GM18858 (cell line): ENCODE measurements around the gene CTNND2.
A peak's percentile ranks its signal among the peaks of the same experiment; 100 is the strongest.
"Not testable (repeated sequence)": the region's sequence is repeated elsewhere in the genome, so short reads cannot be mapped to it uniquely, and the experiment has no call there.

ENCODE experiments used
- ATAC-seq: cut with Tn5 transposase; IDR thresholded peaks from one replicate; pipeline ENCODE4 v1.9.1; 2021; ENCODE audit not compliant: unreplicated experiment

Gene CTNND2

GRCh38 chr5:11009576-11009975, 894.7 kb downstream of the CTNND2 start:
- no peak for ATAC-seq

GRCh38 chr5:11007269-11007870, 896.9 kb downstream of the CTNND2 start:
- ATAC-seq: no peak

GRCh38 chr5:11004523-11004922, 899.7 kb downstream of the CTNND2 start:
- not testable (repeated sequence) for ATAC-seq

GRCh38 chr5:11000515-11001353, 903.5 kb downstream of the CTNND2 start:
- ATAC-seq: no peak

GRCh38 chr5:10999714-11000113, 904.5 kb downstream of the CTNND2 start:
- ATAC-seq: no peak

- no peak for ATAC-seq
Measured at GRCh38 chr5:10995891-10996290, 908.4 kb downstream of the CTNND2 start.

GRCh38 chr5:10994091-10994986, 909.9 kb downstream of the CTNND2 start:
- ATAC-seq: no peak

- no peak for ATAC-seq
Measured at GRCh38 chr5:10990634-10991033, 913.6 kb downstream of the CTNND2 start.

- no peak for ATAC-seq
Measured at GRCh38 chr5:10989577-10990263, 914.5 kb downstream of the CTNND2 start.

GRCh38 chr5:10988622-10989021, 915.6 kb downstream of the CTNND2 start:
- ATAC-seq: no peak

- peak; percentile 77 for ATAC-seq
Measured at GRCh38 chr5:10987925-10988504, 916.2 kb downstream of the CTNND2 start.

GRCh38 chr5:10987276-10987924, 916.8 kb downstream of the CTNND2 start:
- no peak for ATAC-seq

GRCh38 chr5:10985721-10986110, 918.5 kb downstream of the CTNND2 start:
- ATAC-seq: peak; percentile 49

GRCh38 chr5:10985091-10985720, 919.0 kb downstream of the CTNND2 start:
- ATAC-seq: no peak

GRCh38 chr5:10984021-10984715, 920.1 kb downstream of the CTNND2 start:
- no peak for ATAC-seq

GRCh38 chr5:10982626-10983025, 921.6 kb downstream of the CTNND2 start:
- no peak for ATAC-seq

GRCh38 chr5:10981932-10982331, 922.3 kb downstream of the CTNND2 start:
- ATAC-seq: no peak

GRCh38 chr5:10977011-10977410, 927.2 kb downstream of the CTNND2 start:
- no peak for ATAC-seq

GRCh38 chr5:10975945-10976344, 928.3 kb downstream of the CTNND2 start:
- ATAC-seq: no peak
